Posterior cingulate gyrus (tissue), 11 donors: ENCODE data around the gene CD55.
A peak's percentile ranks its signal among the peaks of the same experiment; 100 is the strongest.

Experiments used
- DNase-seq, 10 donors: peaks; one replicate each; pipeline versions ENCODE4 v3.0.0 to v3.0.0-alpha.2; 2020 to 2021; ENCODE audit warnings: mixed read lengths in 3 of 10
- intact Hi-C: fragments of 100-400 bp; cut with DNase I; formaldehyde crosslinking; loops from one replicate; pipeline ENCODE4 v1.15.1; 2023

The CD55 gene

DNA sequence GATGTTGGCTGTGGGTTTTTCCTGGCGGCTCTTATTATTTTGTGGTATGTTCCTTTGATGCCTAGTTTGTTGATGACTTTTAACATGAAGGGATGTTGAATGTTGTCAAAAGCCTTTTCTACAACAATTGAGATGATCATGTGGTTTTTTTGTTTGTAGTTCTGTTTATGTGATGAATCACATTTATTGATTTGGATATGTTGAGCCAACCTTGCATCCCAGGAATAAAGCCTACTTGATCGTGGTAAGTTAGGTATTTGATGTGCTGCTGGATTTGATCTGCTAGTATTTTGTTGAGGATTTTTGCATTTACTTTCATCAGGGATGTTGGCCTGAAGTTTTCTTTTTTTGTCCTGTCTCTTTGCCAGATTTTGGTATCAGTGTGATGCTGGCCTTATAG lies 28.5 kb downstream of the CD55 start:
- no peak for DNase-seq
- intact Hi-C loops: no loop called here

DNA sequence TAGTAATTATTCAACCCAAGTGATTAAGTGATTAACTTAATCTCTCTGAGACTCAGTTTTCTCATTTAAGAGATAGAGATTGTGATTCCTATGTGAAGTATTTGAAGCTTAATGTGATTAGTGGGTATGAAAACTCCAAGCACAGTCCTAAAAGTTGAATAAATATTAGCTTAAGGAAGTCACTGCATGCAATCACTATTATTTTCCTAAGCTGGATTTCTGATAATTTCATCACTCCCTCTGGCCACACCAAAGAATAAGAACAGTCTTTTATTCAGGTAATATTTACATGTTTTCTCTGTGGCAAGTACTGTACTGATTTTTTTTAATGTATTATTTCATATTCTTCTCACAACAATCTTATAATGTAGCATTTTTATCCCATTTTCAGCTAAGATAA lies 31.1 kb downstream of the CD55 start:
- intact Hi-C loops: no loop called here
- DNase-seq: no peak

DNA sequence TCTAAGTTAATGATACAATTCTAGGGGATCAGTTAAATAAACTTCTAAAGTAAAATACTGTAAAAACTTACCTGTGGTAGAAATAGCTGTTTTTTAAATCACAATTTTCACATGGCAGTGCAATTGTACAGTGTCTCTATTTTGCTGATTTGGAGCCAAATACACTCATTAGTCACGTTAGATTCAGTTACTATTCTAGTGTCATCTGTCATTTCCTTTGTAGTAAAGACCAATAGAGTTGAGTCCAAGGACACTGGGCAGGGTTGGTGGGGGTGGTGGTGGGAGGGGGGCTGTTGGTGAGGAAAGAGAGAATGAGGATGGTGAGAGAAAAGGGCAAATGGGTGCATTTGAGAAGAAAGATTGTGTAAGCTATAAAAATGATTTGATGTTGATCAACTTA lies 33.6 kb downstream of the CD55 start:
- intact Hi-C loops: no loop called here
- DNase-seq: no peak

DNA sequence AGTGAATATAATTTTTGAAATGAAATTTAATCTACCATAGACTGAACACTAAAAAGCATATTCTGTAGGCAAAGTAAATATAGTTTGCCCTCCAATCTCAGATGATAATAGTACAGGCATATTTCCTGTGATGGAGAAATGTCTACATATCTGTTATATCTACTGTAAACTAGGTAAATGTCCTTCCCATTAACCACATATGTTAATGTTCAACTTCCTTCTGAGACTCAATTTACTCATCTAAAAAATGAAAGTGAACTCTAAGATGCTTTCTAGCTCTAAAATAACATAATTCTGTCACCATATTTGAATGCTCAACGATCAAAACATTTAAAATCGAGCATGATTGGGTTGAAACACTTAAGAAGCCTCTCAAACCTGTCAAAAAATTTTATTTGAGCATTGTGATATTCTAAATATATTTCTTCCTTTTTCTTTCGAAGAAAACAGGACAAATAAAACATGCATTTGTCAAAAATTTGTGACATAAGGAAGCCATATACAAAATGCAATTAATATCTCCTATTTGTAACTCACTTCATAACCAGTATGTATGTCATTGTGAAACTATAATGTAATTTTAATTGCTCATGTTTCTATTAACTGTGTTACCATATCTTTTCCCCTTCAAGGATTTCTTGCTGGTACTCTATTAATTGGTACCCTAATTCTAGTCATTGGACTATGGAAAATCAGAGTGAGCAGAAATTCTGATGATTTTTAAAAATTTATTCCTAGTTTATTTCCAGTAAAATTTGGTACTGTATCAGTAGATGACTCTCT lies 34.2 kb downstream of the CD55 start:
- no peak for DNase-seq
- intact Hi-C loops: no loop called here

DNA sequence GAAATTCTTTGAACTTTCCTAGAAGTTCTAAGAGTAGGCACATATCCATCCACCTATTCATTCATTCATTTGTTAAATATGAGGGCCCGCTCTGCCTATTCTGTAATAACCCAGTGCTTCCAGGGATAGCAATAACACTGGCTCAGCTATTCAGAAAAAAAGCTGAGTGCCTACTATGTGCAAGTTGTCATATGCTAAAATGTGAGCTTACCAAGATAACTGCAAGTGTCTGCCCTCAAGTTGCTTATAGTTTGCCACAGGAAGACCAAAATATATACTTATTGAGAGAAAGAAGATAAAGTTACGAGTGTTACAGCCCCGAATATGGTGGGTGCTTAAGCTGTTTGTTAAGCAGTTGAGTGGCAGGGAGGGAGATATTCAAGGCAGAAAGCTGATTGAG lies 39.6 kb downstream of the CD55 start:
- DNase-seq: no peak
- intact Hi-C loops: no loop called here

DNA sequence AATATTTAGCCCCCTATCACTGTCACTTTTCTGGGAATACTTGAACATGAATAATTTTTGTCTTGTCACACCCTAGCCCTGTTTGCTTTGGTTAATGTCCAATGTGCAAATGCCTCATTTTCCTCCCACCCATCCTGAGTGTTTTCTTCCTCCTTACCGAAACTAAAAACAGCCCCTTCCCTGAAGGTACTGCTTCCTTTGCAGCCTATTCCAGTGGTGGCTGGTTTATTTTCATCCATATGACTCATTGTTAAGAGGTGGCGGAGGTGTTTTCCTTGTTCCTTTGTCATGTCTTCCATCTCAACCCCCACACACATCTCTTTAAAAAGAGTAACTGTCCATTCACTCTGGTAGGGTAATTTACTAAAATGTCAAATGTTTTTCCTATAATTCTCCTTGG lies 40.4 kb downstream of the CD55 start:
- intact Hi-C loops: no loop called here
- DNase-seq: no peak

DNA sequence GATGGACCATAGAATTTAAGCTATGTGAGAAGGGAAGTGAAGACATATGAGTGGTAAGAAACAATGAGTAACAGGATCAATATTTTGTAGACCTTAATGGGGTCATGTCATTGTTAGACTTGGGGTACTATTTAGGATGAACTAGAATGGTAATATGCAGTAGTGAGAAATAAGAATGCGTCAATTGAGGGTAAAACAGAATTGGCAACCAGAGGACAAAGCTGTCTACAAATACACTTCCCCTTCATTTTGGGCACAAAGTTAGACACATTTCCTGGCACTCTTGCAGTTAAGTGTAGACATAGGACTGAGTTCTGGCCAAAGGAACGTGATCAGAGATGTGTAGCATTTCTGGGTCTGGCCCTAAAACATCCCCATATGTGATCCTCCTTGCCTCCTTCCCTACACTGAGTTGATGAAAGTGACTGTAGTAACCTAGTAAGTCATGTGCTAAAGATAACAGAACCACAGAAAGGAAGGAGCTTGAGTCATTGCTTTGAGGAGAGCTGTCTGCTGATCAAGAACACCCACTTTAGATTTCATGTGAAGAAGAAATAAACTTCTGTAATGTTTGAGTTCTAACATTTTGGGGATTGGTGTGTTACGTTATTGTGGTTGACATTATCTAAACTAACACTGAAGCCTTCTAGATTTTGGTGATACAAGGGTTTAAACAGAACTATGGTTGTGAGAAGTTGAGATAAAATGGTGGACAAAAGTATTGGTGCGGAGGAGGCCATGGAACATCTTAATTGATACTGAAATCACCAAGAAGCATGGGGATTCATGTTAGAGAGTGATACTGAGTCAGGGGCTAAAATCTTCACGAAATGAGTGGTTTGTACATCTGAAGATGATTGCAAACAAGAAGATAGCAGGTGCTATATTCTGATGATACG lies 41.7 kb downstream of the CD55 start:
- intact Hi-C loops: no loop called here
- DNase-seq: no peak

DNA sequence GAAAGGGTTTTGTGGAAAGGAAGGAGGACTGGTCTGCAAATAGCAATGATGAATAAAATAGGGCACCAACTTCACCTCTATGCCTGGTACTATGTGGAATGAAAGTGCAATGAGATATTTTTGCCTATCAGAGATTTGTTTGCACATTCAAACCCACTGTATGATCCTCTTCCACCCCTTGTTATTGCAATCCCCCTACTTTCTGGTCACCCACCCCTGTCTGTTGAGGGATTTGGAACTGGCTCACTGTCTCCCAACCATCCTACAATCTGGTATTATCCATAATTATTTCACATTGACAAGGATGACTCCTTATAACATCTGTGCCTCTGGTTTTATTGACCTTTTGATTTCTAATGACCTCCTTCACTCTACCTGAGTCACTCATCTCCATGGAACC lies 42.4 kb downstream of the CD55 start:
- intact Hi-C loops: no loop called here
- no peak for DNase-seq

DNA sequence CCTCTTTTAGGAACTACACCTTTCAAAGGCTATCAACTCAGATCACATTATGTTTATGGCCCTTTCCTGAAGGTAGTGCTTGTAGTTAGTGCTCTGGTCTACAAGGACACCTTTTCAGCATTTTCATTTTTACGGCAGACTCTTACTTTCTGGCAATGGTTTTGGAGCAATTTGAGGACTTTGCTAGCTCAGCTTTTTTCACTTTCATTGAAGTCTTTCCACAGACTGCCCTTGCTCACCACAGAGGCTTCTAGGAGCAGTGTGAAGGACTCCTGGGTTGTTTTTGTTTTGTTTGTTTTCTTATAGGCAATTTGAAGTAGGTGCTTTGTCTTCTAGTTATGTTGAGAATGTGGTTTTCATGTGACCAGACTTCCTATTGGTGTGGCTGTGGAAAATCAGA lies 43.1 kb downstream of the CD55 start:
- intact Hi-C loops: no loop called here
- DNase-seq: no peak

DNA sequence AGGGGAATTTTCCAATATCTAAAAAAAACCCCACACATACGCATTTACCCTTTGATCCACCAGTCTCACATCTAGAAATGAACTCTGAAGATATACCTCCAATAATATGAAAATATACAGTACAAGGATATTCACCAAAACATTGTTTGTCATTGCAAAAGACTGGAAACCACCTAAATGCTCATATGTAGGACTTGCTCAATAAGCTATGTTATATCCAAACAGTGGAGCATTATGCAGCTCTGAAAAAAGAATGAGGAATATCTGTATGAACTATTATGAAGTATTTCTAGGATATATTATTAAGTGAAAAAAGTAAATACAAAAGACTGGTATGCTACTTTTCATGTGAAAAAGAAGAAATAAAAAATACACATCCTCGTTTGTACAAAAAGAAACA lies 43.6 kb downstream of the CD55 start:
- intact Hi-C loops: no loop called here
- DNase-seq: no peak

DNA sequence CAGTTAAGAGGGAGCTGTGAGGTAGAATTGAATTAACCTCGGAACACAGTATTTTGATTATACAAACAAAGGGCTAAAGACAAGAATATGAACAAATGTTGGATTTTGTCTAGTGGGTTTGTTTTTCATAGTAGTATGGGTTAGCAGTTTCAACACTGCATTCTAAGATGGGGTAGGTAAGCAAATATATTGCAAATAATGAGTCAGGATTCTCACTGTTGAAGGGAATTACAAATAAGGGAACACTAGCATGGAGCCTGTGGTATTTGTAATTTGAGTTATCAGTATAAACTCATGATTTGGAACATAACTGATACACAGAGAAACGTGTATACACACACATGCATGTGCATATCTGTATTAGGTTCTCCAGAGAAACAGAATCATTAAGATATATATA lies 44.5 kb downstream of the CD55 start:
- intact Hi-C loops: no loop called here
- DNase-seq: no peak

DNA sequence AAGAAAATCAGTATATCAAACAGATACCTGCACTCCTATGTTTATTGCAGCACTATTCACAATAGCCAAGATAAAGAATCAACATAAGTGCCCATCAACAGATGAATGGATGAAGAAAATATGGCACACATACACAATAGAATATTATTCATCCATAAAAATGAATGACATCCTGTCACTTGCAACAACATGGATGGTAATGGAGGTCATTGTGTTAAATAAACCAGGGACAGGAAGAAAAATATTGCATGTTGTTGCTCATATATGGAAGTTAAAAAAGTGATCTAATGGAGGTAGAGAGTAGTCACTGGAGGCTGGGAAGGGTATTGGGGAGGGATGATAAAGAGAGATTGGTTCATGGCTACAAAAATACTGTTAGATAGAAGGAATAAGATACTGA lies 67.2 kb downstream of the CD55 start:
- intact Hi-C loops: no loop called here

DNA sequence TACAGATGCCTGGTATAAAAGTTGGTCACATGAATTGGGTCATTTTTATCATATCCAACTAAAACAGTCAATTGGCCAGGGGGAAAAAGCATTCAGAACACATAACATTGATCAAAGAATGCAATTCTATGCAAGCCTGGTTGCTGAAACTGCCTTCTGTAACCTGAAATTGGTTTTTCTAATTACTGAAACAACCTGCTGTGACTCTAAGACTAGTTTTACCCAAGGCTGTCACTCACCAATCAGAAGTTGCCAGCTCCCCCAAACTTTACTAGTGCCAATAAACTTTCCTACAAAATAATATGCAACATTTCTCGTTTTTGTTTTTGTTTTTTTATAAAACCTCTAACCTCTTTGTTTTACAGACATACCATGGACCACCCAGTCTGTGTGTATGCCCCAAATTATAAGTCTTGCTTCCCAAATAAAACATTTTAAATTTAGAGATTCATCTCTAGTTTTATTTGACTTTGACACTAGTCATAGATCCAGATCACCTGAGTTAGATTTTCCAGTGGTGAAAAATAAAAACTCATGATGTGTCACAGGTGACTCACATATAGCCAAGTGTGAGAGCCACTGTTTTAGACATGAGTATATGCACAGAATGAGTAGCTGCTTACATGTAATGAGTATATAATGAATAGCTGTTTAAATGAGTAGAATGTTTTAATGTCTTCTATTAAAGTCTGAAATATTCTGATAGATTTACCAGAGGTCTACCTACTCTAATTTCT lies 68.4 kb downstream of the CD55 start:
- no peak for DNase-seq
- intact Hi-C loops: no loop called here

More for the DNA sequence above, 67.2 kb downstream of the CD55 start:
- no peak for DNase-seq

DNA sequence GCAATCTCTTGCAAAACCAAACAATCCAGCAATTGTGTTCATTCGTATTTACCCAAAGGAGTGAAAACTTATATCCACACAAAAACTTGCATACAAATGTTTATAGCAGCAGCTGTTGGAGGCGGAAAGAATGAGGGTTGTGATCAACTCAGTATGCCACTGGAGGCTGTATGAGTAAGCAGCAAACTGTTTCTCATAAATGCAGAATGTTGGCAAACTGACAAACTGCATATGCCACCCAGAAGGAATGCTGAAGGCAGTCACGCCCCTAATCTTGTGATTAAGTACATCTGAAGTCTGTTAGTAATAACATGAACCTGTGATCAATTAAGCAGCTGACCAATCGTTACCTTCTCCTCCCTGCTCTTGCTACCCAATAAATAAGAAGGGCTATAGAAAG lies 72.1 kb downstream of the CD55 start:
- DNase-seq: no peak
- intact Hi-C loops: no loop called here

DNA sequence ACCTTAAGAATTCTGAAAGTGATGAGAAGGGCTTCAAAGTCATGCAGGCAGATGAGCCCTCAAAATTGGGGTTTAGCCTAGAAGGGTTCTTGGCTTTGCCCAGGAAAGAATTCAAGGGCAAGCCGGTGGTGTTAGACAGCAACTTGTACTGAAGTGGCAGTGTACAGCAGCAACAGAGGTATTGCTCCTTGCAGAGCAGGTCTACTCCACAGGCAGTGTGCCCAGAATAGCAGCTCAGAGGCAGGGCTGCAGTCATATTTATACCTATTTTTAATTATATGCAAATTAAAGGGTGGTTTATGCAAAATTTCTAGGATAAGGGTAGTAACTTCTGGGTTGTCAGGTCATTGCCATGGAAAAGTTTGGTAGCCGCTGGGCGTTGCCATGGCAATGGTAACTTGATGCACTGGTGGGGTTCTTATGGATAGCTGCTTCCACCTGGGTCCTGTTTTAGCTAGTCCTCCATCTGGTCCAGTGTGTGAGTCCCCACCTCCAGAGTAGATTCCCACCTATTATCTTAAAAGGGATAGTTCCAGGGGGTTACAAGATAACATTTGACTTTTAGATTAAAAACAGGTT lies 74.8 kb downstream of the CD55 start:
- intact Hi-C loops: no loop called here
- no peak for DNase-seq

DNA sequence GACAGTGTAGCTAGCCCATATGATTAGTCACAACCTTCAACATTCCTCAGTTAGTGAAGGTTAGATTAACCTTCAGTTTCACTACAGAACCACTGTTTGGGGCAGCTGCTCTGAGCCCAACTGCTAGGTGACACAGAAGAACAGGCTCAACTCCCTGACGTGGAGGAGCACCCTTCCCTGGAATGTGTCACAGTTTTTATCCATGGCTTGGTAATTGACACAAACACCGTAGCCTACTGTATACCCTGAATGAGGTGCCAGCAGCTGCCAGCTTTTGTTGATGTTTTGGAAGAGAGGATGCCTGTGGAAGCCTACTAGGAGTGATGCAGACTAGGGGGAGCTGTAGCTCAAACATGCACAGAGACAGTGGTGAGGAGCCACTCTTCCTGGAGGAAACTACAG lies 76.0 kb downstream of the CD55 start:
- no peak for DNase-seq
- intact Hi-C loops: no loop called here

DNA sequence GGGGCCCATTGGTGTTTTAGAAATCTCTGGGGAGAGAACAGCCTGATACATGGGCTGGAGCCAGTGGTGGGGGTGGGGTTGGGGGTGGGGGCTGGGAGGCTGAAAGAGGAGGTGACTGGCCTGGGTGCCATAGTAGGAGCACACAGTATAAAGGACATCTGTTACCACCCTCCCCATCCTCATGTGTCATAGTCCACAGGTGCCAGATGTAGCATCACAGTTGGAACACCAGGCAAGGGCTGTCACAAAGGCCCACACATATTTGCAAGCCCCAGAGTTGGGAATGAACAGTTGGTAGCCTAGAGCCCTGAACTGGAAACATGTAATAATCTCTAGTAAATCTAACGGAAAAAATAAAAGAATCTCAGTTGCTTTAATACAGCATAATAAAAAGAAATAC lies 77.5 kb downstream of the CD55 start:
- intact Hi-C loops: no loop called here
- peak in 3 of 10 donors; percentile 16 to 86 (median 30) for DNase-seq

DNA sequence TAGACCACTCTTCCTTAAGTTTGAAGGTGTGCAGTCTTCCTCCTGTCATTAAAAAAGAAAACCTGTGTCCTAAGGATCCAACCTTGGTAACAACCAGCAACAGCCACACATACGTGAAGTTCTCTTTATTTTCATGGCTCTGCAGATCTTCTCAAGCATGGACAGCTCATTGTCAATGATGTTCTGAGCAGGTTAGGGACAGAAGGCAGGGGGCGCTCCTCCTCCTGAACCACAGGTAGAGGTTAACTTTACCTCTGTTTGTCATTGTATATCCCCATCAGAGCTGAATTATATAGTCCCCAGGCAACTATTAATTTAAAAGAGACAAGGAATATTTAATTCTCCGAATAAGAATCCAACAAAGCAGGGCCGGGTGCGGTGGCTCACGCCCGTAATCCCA lies 80.1 kb downstream of the CD55 start:
- no peak for DNase-seq
- intact Hi-C loops: loop anchor here (5.0 to 10.0 kb wide), 2 partner anchors 79 to 347 kb away; partner anchors contain the start of genes CD55, PFKFB2 and YOD1

DNA sequence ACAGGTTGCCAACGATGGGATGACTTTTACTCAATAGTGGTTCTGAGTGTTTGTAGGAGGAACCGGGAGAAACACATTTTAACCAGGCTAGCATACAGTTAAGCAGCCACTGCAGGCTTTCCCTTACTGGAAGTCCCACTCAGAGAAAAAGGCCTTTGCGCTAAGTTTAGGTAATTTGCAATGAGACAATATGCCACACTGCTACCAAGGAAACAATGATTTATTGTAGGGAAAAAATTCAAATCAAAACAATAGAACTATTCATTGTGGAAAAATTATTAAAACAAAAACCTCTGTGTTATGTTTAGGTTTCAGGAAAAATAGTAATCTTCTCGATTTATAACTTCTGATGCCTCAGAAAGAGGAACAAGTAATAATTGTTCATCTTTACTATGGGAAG lies 81.3 kb downstream of the CD55 start:
- intact Hi-C loops: loop anchor here (5.0 to 10.0 kb wide), 2 partner anchors 80 to 348 kb away; partner anchors contain the start of genes CD55, PFKFB2 and YOD1
- no peak for DNase-seq

DNA sequence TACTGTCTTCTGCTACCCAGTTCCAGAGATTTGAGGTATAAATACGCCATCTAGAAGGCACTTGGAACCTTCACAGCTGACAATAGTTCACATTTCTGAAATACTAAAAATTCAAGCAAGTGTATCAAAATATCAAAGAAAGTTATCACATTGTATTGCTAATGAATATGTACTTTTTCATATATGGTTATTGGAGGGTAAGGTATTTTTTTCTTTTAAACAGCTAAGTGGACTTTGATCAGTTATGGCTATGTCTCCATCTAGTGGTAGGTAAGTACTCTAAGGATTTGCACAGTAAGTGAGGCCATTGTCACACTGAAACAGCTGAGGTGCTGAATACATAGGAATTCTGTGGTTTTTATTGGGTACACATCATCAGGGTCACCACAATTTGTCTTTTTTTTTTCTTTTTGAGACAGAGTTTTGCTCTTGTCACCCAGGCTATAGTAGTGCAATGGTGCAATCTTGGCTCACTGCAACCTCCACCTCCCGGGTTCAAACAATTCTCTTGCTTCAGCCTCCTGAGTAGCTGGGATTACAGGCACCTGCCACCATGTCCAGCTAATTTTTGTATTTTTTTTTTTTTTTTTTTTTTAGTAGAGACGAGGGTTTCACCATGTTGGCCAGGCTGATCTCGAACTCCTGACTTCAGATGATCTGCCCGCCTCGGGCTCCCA lies 83.5 kb downstream of the CD55 start:
- peak in 1 of 10 donors; percentile 68 for DNase-seq

More for the DNA sequence above, 83.5 kb downstream of the CD55 start:
- intact Hi-C loops: loop anchor here (2.0 to 10.0 kb wide), 3 partner anchors 83 to 350 kb away; partner anchors contain the start of genes CD55, PFKFB2 and YOD1
